Stimulated activated effector memory CD8-positive, alpha-beta T cell treated with anti-CD3 and anti-CD28 coated beads, Interleukin-12 subunit alpha, Interleukin-12 subunit beta, amount 100 ng/mL, for 72 hours (primary cell): ENCODE results near the gene AARS2.
A peak's percentile ranks its signal among the peaks of the same experiment; 100 is the strongest.
"Not testable (repeated sequence)": the region's sequence is repeated elsewhere in the genome, so short reads cannot be mapped to it uniquely, and the experiment has no call there.

ENCODE experiments used
- ATAC-seq: fragments of 150-1000 bp; cut with Tn5 transposase; 2 replicates; pipeline ENCODE4 v1.10.0; 2021
- DNase-seq, 2 donors: peaks; one replicate each; pipeline ENCODE4 v3.0.0; 2021 to 2022; ENCODE audit warnings: low spot score in 2 of 2
- H3K27ac Mint-ChIP-seq: one replicate; pipeline ENCODE4 v1.8.0; 2022; ENCODE audit warnings: mild to moderate bottlenecking, mixed read lengths
- H3K36me3 Mint-ChIP-seq: one replicate; pipeline ENCODE4 v1.8.0; 2022; ENCODE audit warnings: mild to moderate bottlenecking, mixed read lengths
- H3K4me1 Mint-ChIP-seq: one replicate; pipeline ENCODE4 v1.8.0; 2022; ENCODE audit warnings: mixed read lengths
- H3K4me3 Mint-ChIP-seq: one replicate; pipeline ENCODE4 v1.8.0; 2022; ENCODE audit warnings: mild to moderate bottlenecking, mixed read lengths
- H3K9me3 Mint-ChIP-seq: one replicate; pipeline ENCODE4 v1.8.0; 2022; ENCODE audit warnings: mixed read lengths

AARS2 gene

DNA sequence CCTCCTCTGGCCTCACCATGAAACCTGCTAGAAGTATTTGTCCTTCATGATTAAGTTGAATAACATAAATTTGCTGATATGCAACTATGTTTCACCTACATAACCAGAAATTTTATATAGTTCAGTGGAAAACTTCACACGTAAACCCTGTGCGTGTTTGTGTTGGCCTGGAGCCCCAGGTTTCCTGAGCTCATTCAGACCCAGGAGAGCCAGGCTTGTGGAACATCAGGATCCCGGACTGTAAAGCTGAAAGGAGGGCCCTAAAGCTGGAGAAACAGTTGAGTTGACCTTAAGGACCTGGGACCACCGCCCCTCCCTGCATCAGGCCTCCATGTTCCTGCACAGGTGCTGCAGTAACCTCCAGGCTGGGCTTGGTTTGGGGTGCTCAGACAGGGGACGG, 26.2 kb upstream of the AARS2 start:
- H3K4me1 Mint-ChIP-seq = no peaks in the 10 kb centered on the region

DNA sequence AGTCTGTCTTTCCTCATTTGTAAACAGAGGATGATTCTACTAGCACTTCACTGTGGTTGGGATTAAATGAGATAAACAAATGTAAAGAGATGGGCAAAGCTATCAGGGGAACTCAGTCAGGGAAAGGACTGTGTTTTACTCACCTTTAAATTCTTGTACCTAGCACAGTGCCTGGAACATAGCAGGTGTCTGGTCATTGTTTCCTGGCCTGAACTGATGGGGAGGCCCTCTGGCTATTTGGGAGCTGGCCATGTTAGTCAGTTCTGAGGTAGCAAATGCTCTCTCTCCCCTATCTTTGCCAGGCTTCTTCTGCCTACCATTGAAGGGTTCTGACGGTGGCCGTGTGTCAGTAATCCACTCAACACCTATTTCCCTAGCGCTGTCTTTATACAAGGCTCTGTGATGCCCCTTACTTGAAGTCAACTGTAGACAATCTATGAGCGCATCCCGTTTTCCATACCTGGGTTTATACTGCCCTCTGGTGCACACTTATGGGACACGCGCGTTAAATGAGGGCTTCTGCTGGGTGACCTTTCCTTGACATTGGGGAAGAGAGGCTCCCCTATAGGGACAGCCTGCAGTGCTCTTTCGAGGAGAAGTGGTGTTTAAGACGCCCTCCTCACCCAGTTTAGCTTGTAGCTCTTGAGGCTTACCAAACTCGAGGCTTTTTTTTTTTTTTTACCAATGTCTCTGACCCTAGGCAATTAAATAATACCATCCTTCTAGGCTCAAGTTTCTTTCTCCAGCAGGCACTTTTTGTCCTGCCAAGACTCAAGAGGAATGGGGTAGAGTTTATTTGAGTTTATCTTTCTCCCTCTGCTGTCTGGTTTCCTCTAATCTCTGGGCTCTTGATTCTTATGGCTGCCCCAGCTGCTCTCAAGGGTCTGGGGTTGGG, 25.3 kb upstream of the AARS2 start:
- ATAC-seq = peak; percentile 79
- H3K36me3 Mint-ChIP-seq = no peaks in the 10 kb centered on the region

More for the DNA sequence above, 26.2 kb upstream of the AARS2 start:
- no peak overlapping the region for H3K4me3 Mint-ChIP-seq
- no peak overlapping the region for H3K27ac Mint-ChIP-seq
- H3K36me3 Mint-ChIP-seq = no peaks in the 10 kb centered on the region
- DNase-seq (no peak), ATAC-seq (no peak)
- no peaks in the 10 kb centered on the region for H3K9me3 Mint-ChIP-seq

DNA sequence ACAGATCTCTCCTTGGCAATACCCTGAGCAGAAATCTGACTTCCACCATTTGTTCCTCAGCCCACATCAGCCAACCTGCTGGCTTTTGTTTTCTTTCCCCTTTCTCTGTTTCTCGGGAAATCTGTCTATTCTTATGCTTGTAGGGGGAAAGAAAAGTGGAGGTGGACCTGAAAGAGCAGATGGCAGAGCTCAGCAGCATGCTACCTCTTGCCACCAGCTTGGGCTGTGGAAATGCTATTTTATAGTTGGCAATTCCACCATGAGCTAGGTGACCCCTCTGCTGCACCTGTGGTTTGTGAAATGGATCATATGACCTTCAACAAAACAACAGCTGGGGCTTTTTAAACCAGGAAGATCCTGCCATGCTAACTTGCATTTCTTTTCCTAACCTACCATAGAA, 22.5 kb upstream of the AARS2 start:
- no peaks in the 10 kb centered on the region for H3K4me1 Mint-ChIP-seq
- H3K36me3 Mint-ChIP-seq = no peaks in the 10 kb centered on the region
- DNase-seq = no peak
- H3K4me3 Mint-ChIP-seq = no peak overlapping the region
- ATAC-seq = no peak
- H3K9me3 Mint-ChIP-seq = no peaks in the 10 kb centered on the region
- H3K27ac Mint-ChIP-seq = no peak overlapping the region

More for the DNA sequence above, 25.3 kb upstream of the AARS2 start:
- Mint-ChIP-seq H3K9me3 (no peaks in the 10 kb centered on the region), H3K27ac (no peak overlapping the region), H3K4me1 (no peaks in the 10 kb centered on the region), H3K4me3 (no peak overlapping the region)
- peak; percentile 45 to 82 for DNase-seq

DNA sequence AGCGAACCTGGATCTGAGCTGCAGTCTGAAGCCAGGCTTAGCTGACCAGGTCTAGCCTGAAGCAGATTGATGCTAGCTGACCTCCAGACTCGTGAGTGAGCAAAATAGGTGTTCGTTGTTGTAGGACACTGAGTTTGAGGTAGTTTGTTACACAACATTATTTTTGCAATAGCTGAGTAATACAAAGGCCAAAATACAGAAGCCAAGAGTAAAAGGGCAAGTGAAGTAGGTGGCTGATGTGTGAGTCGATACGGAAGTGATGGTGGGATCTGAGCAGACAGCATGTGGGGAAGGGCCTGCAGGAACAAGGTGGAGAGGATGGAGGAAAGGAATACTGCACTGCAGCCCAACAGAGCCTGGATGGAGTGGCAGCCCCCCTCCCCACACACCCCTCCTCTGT, 20.8 kb upstream of the AARS2 start:
- DNase-seq (no peak), ATAC-seq (no peak)
- H3K27ac Mint-ChIP-seq = no peak overlapping the region
- H3K4me3 Mint-ChIP-seq = no peak overlapping the region
- no peaks in the 10 kb centered on the region for H3K4me1 Mint-ChIP-seq
- no peaks in the 10 kb centered on the region for H3K9me3 Mint-ChIP-seq
- H3K36me3 Mint-ChIP-seq = no peaks in the 10 kb centered on the region

DNA sequence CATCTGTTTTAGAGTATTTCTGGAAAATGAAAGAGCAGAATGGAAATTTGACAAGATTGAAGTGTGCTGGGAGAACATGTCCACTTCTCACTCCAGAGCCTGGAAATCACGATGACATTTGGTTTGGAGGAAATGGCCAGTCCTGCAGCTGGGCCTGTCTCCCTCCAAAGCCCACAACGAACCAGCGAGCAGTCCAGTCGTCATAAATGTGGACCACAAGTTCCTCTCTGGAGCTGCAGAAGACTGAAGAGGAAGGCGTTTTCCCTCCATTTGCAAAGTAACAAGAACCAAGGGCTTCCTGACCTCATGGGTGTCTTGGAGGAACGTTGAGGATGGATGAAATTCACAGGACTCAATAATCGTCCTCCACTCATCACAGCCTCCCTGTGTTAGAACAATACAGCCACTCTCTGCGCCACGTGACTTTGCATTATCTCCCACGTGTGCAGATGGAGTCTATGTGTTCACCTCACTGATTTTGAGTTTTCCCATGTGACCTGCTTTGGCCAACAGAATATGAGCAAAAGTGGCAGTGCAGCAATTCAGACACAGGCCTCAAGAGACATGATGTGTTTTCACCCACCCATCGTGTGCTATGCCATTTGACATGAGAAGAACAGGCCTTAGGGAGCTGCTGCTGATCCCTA, 20.2 kb upstream of the AARS2 start:
- no peak overlapping the region for H3K27ac Mint-ChIP-seq
- no peaks in the 10 kb centered on the region for H3K4me1 Mint-ChIP-seq
- H3K36me3 Mint-ChIP-seq = no peaks in the 10 kb centered on the region
- DNase-seq = no peak
- H3K9me3 Mint-ChIP-seq = no peaks in the 10 kb centered on the region
- no peak overlapping the region for H3K4me3 Mint-ChIP-seq
- no peak for ATAC-seq

DNA sequence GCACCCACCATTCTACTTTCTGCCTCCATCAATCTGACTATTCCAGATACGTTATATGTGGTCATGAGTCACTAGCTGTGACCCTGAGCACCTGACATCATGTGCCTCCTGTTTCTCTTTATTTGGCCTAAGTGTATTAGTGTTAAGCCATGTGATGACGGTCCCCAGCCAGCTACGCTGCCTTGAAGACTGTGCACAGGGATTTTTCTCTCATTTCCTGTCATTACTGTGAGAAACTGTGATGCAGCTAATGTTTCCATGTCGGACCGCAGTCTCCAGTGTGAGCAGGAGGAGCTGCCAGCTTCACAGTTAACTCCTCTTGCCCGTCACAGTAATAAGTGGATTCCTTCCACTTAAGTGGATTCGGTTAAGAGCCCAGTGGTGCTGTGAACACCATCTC, 19.4 kb upstream of the AARS2 start:
- no peak overlapping the region for H3K4me3 Mint-ChIP-seq
- ATAC-seq (peak; percentile 57), DNase-seq (no peak)
- no peaks in the 10 kb centered on the region for H3K36me3 Mint-ChIP-seq
- no peaks in the 10 kb centered on the region for H3K4me1 Mint-ChIP-seq
- no peak overlapping the region for H3K27ac Mint-ChIP-seq
- H3K9me3 Mint-ChIP-seq = no peaks in the 10 kb centered on the region

DNA sequence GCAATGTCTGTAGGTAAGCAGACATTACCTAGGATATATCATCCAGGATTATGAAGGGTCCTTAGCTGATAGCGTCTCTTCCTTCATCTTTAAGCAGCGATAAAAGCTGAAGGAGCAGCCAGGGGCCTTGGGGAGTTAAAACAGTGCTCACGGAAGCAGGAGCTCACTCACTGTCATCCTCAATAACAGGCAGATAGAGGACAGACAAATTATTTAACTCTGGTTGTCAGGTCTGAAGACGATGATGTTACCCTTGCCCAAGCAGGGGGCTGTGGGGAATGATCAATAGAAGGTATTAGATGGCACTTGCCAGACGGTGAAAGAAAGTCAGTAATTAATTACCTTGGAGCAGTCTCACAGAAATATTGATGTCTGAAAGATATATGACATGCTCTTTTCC, 16.7 kb upstream of the AARS2 start:
- Mint-ChIP-seq H3K4me1 (no peaks in the 10 kb centered on the region), H3K9me3 (no peaks in the 10 kb centered on the region), H3K4me3 (no peak overlapping the region), H3K36me3 (no peaks in the 10 kb centered on the region), H3K27ac (no peak overlapping the region)
- ATAC-seq (no peak), DNase-seq (no peak)

DNA sequence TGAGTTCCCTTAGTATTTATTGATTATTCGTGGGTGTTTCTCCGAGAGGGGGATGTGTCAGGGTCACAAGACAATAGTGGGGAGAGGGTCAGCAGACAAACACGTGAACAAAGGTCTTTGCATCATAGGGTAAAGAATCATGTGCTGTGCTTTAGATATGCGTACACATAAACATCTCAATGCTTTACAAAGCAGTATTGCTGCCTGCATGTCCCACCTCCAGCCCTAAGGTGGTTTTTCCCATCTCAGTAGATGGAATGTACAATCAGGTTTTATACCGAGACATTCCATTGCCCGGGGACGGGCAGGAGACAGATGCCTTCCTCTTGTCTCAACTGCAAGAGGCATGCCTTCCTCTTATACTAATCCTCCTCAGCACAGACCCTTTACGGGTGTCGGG, 15.1 kb upstream of the AARS2 start:
- H3K27ac Mint-ChIP-seq, H3K4me1 Mint-ChIP-seq, DNase-seq, H3K9me3 Mint-ChIP-seq, H3K4me3 Mint-ChIP-seq, ATAC-seq, H3K36me3 Mint-ChIP-seq: not testable (repeated sequence)

DNA sequence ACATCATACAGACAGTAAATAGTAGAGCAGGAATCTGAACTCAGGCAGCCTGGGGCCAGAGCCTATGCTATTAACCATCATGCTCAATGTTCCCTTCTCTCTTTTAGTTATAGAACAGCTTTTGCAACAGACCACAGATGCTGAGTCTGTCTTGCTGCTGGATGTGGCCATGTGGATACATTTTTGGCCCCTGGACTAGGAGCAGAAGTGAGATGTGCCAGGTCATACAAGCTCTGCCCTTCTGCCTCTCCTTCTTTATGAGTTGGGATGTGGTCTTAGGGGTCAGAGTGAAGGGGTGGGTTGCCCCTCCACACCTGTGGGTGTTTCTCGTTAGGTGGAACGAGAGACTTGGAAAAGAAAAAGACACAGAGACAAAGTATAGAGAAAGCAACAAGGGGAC, 14.6 kb upstream of the AARS2 start:
- H3K36me3 Mint-ChIP-seq = no peaks in the 10 kb centered on the region
- ATAC-seq = no peak
- no peaks in the 10 kb centered on the region for H3K9me3 Mint-ChIP-seq
- no peak for DNase-seq
- no peak overlapping the region for H3K27ac Mint-ChIP-seq
- H3K4me1 Mint-ChIP-seq = no peaks in the 10 kb centered on the region
- no peak overlapping the region for H3K4me3 Mint-ChIP-seq

DNA sequence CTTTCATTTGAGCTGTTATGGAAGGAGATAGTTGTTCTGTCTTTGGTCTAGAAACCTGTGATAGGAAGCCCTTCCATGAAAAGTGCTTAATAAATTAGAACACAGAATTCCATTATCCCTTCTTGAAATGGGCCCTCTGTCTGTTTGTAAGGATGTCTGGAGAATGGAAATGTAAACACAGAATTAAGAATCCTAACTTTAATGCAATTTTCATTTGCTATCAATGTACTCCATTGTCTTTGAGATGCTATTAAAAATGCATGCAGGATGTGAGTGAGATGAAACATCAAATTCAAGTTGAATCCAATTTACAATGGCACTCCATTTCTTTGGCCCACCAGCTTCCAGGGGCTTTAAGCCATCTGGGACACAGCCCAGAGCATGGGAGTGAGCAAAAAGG, 13.9 kb upstream of the AARS2 start:
- Mint-ChIP-seq H3K4me3 (no peak overlapping the region), H3K36me3 (no peaks in the 10 kb centered on the region), H3K9me3 (no peaks in the 10 kb centered on the region), H3K4me1 (no peaks in the 10 kb centered on the region), H3K27ac (no peak overlapping the region)
- ATAC-seq (no peak), DNase-seq (no peak)

DNA sequence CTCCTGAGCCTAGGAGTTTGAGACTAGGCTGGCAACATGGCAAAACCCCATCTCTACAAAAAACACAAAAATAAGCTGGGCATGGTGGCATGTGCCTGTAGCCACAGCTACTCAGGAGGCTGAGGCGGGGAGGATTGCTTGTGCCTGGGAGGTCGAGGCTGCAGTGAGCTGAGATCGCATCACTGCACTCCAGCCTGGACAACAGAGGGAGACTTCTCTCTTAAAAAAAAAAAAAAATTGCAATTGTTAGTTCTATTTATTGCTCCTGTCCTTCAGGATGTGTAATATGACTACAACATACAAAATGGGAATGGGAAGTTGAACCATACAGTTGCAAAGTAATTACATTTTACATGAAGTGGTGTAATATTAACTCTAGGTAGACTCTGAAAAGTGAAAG, 8.1 kb upstream of the AARS2 start:
- Mint-ChIP-seq H3K9me3 (no peaks in the 10 kb centered on the region), H3K4me3 (no peak overlapping the region), H3K4me1 (no peaks in the 10 kb centered on the region), H3K36me3 (no peaks in the 10 kb centered on the region), H3K27ac (no peak overlapping the region)
- DNase-seq (no peak), ATAC-seq (no peak)

DNA sequence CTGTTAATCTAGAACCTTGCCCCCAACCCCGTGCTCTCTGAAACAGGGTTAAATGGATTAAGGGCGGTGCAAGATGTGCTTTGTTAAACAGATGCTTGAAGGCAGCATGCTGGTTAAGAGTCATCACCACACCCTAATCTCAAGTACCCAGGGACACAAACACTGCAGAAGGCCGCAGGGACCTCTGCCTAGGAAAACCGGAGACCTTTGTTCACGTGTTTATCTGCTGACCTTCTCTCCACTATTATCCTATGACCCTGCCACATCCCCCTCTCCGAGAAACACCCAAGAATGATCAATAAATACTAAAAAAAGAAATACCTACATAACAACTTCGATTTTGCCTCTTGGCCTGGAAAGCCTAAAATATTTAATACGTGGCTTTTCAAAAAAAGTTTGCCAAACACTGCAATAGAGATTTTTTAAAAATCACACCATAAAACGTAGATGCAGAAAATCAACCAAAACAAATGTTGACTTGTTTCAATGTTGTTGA, 4.0 kb upstream of the AARS2 start:
- H3K4me1 Mint-ChIP-seq = peaks cover 14% of the 10 kb centered on the region

DNA sequence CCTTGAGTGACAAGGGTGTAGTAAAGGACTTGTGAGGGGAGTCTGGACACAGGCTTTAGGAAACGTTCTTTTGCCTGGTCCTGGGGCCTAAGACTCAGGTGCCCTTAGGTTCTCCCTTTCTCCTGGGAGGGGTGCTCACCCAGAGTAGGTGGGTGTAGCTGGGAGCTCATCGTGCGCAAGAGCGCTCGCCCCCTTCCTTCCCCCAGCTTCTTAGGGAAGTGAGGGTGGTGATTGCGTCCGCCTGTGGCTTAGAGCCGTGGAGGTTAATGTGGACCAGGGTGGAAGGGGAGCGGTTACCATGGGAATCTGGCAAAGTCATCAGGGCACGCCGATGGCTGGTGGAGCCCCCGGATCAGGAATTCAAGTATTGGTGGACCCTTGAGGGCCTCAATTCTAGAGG, 3.3 kb upstream of the AARS2 start:
- peaks cover 12% of the 10 kb centered on the region for H3K36me3 Mint-ChIP-seq
- DNase-seq = no peak
- no peak for ATAC-seq
- H3K9me3 Mint-ChIP-seq = no peaks in the 10 kb centered on the region
- H3K27ac Mint-ChIP-seq = no peak overlapping the region
- peaks cover 21% of the 10 kb centered on the region for H3K4me1 Mint-ChIP-seq
- no peak overlapping the region for H3K4me3 Mint-ChIP-seq

More for the DNA sequence above, 4.0 kb upstream of the AARS2 start:
- not testable (repeated sequence) for H3K9me3 Mint-ChIP-seq, DNase-seq, H3K27ac Mint-ChIP-seq, H3K36me3 Mint-ChIP-seq, ATAC-seq, H3K4me3 Mint-ChIP-seq

DNA sequence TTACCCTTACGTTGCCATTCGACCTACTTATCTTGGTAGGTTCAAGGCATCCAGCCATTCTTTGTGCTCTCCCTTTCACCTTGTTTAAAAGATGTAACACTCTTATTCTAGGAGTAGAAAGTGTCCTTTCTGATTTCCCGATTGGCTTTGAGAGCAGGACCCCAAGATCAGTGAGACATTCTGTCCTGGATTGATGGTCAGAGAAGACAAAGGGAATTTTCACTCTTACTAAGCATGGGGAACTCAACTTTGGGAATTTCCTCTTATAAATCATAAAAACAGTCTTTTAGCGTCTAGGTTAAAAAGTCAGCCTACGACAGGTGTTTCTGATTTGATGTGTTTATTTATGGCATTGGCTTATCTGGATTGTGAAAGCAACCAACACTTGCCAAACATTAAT, 2.8 kb upstream of the AARS2 start:
- Mint-ChIP-seq H3K4me1 (peaks cover 21% of the 10 kb centered on the region), H3K4me3 (no peak overlapping the region), H3K9me3 (no peaks in the 10 kb centered on the region), H3K36me3 (peaks cover 18% of the 10 kb centered on the region), H3K27ac (no peak overlapping the region)
- ATAC-seq (no peak), DNase-seq (no peak)

DNA sequence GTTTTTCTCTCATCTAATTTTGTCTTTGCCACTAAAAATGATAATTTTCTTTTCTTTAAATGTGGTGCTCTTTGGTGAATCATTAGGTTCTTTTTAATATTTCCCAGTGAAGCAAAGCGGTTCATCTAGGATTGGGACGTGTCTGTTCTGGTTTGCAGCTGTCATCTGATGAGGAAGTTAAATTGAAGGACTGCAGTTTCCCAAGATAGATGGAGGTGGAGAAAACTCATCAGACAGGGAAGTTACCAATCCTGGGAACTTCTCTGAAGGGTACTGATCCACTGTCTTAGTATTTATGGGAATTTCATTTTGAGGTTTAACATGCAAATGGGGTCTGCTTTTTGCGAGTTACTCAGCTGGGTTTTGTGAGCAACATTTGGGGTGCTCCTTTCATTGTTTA, 2.4 kb upstream of the AARS2 start:
- H3K36me3 Mint-ChIP-seq = peaks cover 22% of the 10 kb centered on the region

DNA sequence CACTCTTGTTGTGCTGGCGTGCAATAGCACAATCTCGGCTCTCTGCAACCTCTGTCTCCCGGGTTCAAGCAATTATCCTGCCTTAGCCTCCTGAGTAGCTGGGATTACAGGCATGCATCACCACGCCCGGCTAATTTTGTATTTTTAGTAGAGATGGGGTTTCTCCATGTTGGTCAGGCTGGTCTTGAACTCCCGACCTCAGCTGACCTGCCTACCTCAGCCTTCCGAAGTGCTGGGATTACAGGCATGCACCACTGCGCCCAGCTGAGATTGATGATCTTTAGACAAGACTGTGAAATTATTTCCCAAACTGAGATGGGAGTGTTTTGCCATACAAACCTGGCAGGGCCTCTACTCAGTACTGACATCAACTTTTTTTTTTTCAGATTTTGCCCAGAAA, 1.5 kb upstream of the AARS2 start:
- H3K9me3 Mint-ChIP-seq, ATAC-seq, H3K27ac Mint-ChIP-seq, DNase-seq, H3K4me3 Mint-ChIP-seq: not testable (repeated sequence)
- Mint-ChIP-seq H3K36me3 (peaks cover 31% of the 10 kb centered on the region), H3K4me1 (peaks cover 28% of the 10 kb centered on the region)

More for the DNA sequence above, 2.4 kb upstream of the AARS2 start:
- H3K4me3 Mint-ChIP-seq = no peak overlapping the region
- H3K9me3 Mint-ChIP-seq = no peaks in the 10 kb centered on the region
- ATAC-seq = no peak
- no peak for DNase-seq
- peaks cover 21% of the 10 kb centered on the region for H3K4me1 Mint-ChIP-seq
- H3K27ac Mint-ChIP-seq = no peak overlapping the region
